Fibroblast of pulmonary artery (primary cell): ENCODE results near the gene DKKL1.

ENCODE experiments used
- DNase-seq: peaks from one replicate; pipeline ENCODE4 v3.0.0-alpha.2; 2010; ENCODE audit warnings: low read depth
- H3K4me3 ChIP-seq: replicated peaks from 2 replicates; pipeline ENCODE4 v1.5.1; 2011; ENCODE audit warnings: low read depth, mild to moderate bottlenecking, control low read depth, low read length, moderate library complexity
- CTCF ChIP-seq: IDR thresholded peaks from 2 replicates; pipeline ENCODE4 v1.5.1; 2011; ENCODE audit warnings: mild to moderate bottlenecking, control low read depth, low read length, inconsistent platforms; ENCODE audit errors: missing control alignments

The DKKL1 gene

GRCh38 chr19:49400029-49400428 lies 36.4 kb downstream of the DKKL1 start:
- TF ChIP-seq CTCF, result no peak
- DNase-seq, result no peak

GRCh38 chr19:49403404-49404187 lies 39.9 kb downstream of the DKKL1 start:
- TF ChIP-seq CTCF, result no peak

More at GRCh38 chr19:49400029-49400428, 36.4 kb downstream of the DKKL1 start:
- H3K4me3 ChIP-seq, result no peak overlapping the region

GRCh38 chr19:49407079-49407478 lies 43.4 kb downstream of the DKKL1 start:
- no peak overlapping the region for H3K4me3 ChIP-seq
- no peak for TF ChIP-seq CTCF
- DNase-seq, result no peak

More at GRCh38 chr19:49403404-49404187, 39.9 kb downstream of the DKKL1 start:
- H3K4me3 ChIP-seq, result no peak overlapping the region
- no peak for DNase-seq

- TF ChIP-seq CTCF, result no peak
- no peak for DNase-seq
- no peak overlapping the region for H3K4me3 ChIP-seq
Measured at GRCh38 chr19:49407482-49408015, 43.9 kb downstream of the DKKL1 start.

- TF ChIP-seq CTCF, result no peak
- H3K4me3 ChIP-seq, result no peak overlapping the region
- DNase-seq, result no peak
Measured at GRCh38 chr19:49408816-49409440, 45.3 kb downstream of the DKKL1 start.

- no peak overlapping the region for H3K4me3 ChIP-seq
- no peak for DNase-seq
- no peak for TF ChIP-seq CTCF
Measured at GRCh38 chr19:49409441-49410029, 45.9 kb downstream of the DKKL1 start.
